ENCODE results near the gene CAND1. TPM values are rescaled to one million over a fixed set of nuclear protein-coding genes. Genes with fewer than 3 reads are reported as not detected.

The CAND1 gene
- total and polyA plus RNA-seq, 2 donors (not counting 1 experiment from before 2014, with no cell fraction given), result 14.8 to 108 TPM

GRCh38 chr12:67274186-67274585, 5.0 kb downstream of the CAND1 start:
- Histone ChIP-seq H2AFZ (ENCODE audit: insufficient read depth, low read depth, low read length, poor library complexity, severe bottlenecking) (no peak overlapping the region), H3K27ac (ENCODE audit: low read length in 2 of 2) (peak overlapping the region in 1 of 2 donors; percentile 1), H3K4me3 (ENCODE audit: control extremely low read depth in 1 of 5, extremely low read depth in 1 of 5, insufficient read depth in 1 of 5, low read depth in 2 of 5, low read length in 4 of 5) (no peak overlapping the region), H3K4me2 (replicated peaks; ENCODE audit: low read depth, low read length, poor library complexity, severe bottlenecking) (peak overlapping the region; percentile 35), H3K4me1 (ENCODE audit: control insufficient read depth in 2 of 2, insufficient read depth in 2 of 2, low read length in 2 of 2) (peaks cover 25 to 36% of the 10 kb centered on the region in 2 donors), H3K36me3 (replicated peaks in 1 of 2; ENCODE audit: control extremely low read depth in 1 of 2, control insufficient read depth in 1 of 2, extremely low read depth in 1 of 2, insufficient read depth in 2 of 2, low read length in 1 of 2) (peaks cover 0 to 6% of the 10 kb centered on the region in 2 experiments), H3K79me2 (ENCODE audit: control insufficient read depth, insufficient read depth, low read length) (peaks cover 93% of the 10 kb centered on the region), H3K27me3 (replicated peaks in 1 of 4; ENCODE audit: control extremely low read depth in 1 of 4, control insufficient read depth in 3 of 4, insufficient read depth in 4 of 4, low read length in 3 of 4) (no peaks in the 10 kb centered on the region), H3K9me3 (ENCODE audit: control extremely low read depth in 1 of 3, control insufficient read depth in 2 of 3, insufficient read depth in 1 of 3, low read length in 2 of 3) (no peaks in the 10 kb centered on the region), H3K9ac (ENCODE audit: low read length) (no peak overlapping the region), H4K20me1 (ENCODE audit: control insufficient read depth, insufficient read depth, low read length, poor library complexity, severe bottlenecking) (peaks cover 79% of the 10 kb centered on the region)
- H3K4me3 Mint-ChIP-seq, result peak overlapping the region; percentile 26
- peak overlapping the region; percentile 22 for H3K27ac Mint-ChIP-seq
- ATAC-seq (ENCODE audit: low read depth) (no peak), DNase-seq (peak; percentile 30)
- ChIA-PET POLR2A (no interaction called here), CTCF (no interaction called here)
- no peaks in the 10 kb centered on the region for H3K27me3 Mint-ChIP-seq
- no peaks in the 10 kb centered on the region for H3K9me3 Mint-ChIP-seq (ENCODE audit: insufficient read depth)
- TF ChIP-seq EZH2 (IDR thresholded peaks at IDR 0.05; ENCODE audit: borderline replicate concordance, insufficient read depth, low read depth, low read length, poor library complexity, severe bottlenecking) (no peak), CTCF (IDR thresholded peaks at IDR 0.05) (no peak)
- WGBS (ENCODE audit: insufficient coverage), result 0% methylated on average over 1 of the region's 3 CpGs
- peaks cover 70% of the 10 kb centered on the region for H3K4me1 Mint-ChIP-seq
- intact Hi-C loops (cut with micrococcal nuclease), result loop anchor here (10.0 kb wide), 1 partner anchor 171 kb away; no protein-coding TSS in a partner anchor

GRCh38 chr12:67275380-67275913, 6.3 kb downstream of the CAND1 start:
- POLR2A ChIA-PET, result no interaction called here
- ATAC-seq (ENCODE audit: low read depth) (no peak), DNase-seq (no peak)
- Histone ChIP-seq H3K27ac (ENCODE audit: low read length in 2 of 2) (no peak overlapping the region), H3K4me1 (ENCODE audit: control insufficient read depth in 2 of 2, insufficient read depth in 2 of 2, low read length in 2 of 2) (peaks cover 21 to 34% of the 10 kb centered on the region in 2 donors), H3K27me3 (replicated peaks in 1 of 4; ENCODE audit: control extremely low read depth in 1 of 4, control insufficient read depth in 3 of 4, insufficient read depth in 4 of 4, low read length in 3 of 4) (no peaks in the 10 kb centered on the region), H3K4me3 (ENCODE audit: control extremely low read depth in 1 of 5, extremely low read depth in 1 of 5, insufficient read depth in 1 of 5, low read depth in 2 of 5, low read length in 4 of 5) (no peak overlapping the region), H3K4me2 (replicated peaks; ENCODE audit: low read depth, low read length, poor library complexity, severe bottlenecking) (no peak overlapping the region), H4K20me1 (ENCODE audit: control insufficient read depth, insufficient read depth, low read length, poor library complexity, severe bottlenecking) (peaks cover 80% of the 10 kb centered on the region), H3K9me3 (ENCODE audit: control extremely low read depth in 1 of 3, control insufficient read depth in 2 of 3, insufficient read depth in 1 of 3, low read length in 2 of 3) (no peaks in the 10 kb centered on the region), H3K79me2 (ENCODE audit: control insufficient read depth, insufficient read depth, low read length) (peaks cover 100% of the 10 kb centered on the region), H2AFZ (ENCODE audit: insufficient read depth, low read depth, low read length, poor library complexity, severe bottlenecking) (no peak overlapping the region), H3K9ac (ENCODE audit: low read length) (no peak overlapping the region), H3K36me3 (replicated peaks in 1 of 2; ENCODE audit: control extremely low read depth in 1 of 2, control insufficient read depth in 1 of 2, extremely low read depth in 1 of 2, insufficient read depth in 2 of 2, low read length in 1 of 2) (peaks cover 0 to 6% of the 10 kb centered on the region in 2 experiments)
- Mint-ChIP-seq H3K4me1 (peaks cover 69% of the 10 kb centered on the region), H3K4me3 (no peak overlapping the region), H3K27ac (no peak overlapping the region), H3K9me3 (ENCODE audit: insufficient read depth) (no peaks in the 10 kb centered on the region), H3K27me3 (no peaks in the 10 kb centered on the region)
- WGBS (ENCODE audit: insufficient coverage), result 93% methylated on average over 4 of the region's 6 CpGs
- no peak for TF ChIP-seq CTCF (IDR thresholded peaks at IDR 0.05)
- TF ChIP-seq EZH2 (IDR thresholded peaks at IDR 0.05; ENCODE audit: borderline replicate concordance, insufficient read depth, low read depth, low read length, poor library complexity, severe bottlenecking), result no peak
- intact Hi-C loops (cut with micrococcal nuclease), result loop anchor here (10.0 kb wide), 1 partner anchor 169 kb away; no protein-coding TSS in a partner anchor
- CTCF ChIA-PET, result no interaction called here
